ENCODE measurements around the gene IKZF3.
"Not testable (repeated sequence)": the region's sequence is repeated elsewhere in the genome, so short reads cannot be mapped to it uniquely, and the experiment has no call there.

The IKZF3 gene

DNA sequence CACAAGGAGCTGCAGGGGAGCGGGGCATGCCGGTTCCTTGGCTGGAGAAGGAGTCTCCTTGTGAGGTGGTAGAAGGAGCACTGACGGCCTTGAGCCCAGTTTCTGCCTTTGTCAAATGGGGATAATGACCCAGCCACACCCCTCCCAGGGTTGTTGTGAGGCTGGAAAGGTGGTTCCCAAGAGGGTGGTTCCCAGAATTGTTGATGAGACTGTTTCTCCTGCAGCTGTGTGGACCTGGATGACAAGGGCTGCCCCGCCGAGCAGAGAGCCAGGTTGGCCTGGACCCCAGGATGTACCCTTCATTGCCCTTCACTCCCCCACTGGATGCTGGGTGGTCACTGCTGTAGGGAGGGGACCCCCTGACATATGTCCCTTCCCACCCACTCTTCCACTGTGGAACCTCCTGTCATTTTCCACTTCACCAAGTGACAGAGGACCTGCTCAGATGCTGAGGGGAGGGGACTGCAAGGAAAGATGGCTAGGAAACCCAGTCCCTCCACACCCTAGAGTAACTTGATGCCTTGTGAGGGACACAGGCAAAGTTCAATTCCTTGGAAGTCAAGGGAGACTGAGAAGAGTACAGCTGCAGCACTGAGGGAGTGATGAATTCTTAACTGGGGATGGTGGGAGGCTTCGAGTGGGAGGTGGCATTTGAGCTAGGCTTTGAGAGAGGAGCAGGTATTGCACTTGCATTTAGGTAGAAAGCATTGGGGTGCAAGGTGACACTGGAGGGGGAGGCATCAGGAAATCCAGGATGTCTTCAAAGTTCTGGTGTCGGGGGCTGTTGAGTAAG lies 144.4 kb downstream of the IKZF3 start:
- Mint-ChIP-seq H3K27ac (ENCODE audit: low read depth) (no peak overlapping the region), H3K9me3 (no peaks in the 10 kb centered on the region), H3K4me1 (no peaks in the 10 kb centered on the region), H3K4me3 (no peak overlapping the region), H3K36me3 (ENCODE audit: insufficient read depth) (peaks cover 2% of the 10 kb centered on the region), H3K27me3 (no peaks in the 10 kb centered on the region)
- ATAC-seq (replicated peaks; ENCODE audit: extremely low read depth, poor library complexity, severe bottlenecking) = no peak
- DNase-seq (ENCODE audit: low spot score in 2 of 2) = no peak

- ATAC-seq (replicated peaks; ENCODE audit: extremely low read depth, poor library complexity, severe bottlenecking) (no peak), DNase-seq (ENCODE audit: low spot score in 2 of 2) (no peak)
- no peak overlapping the region for H3K4me3 Mint-ChIP-seq
- H3K9me3 Mint-ChIP-seq = no peaks in the 10 kb centered on the region
- H3K36me3 Mint-ChIP-seq (ENCODE audit: insufficient read depth) = no peaks in the 10 kb centered on the region
- H3K27me3 Mint-ChIP-seq = no peaks in the 10 kb centered on the region
- H3K4me1 Mint-ChIP-seq = no peaks in the 10 kb centered on the region
- no peak overlapping the region for H3K27ac Mint-ChIP-seq (ENCODE audit: low read depth)
Observed at GRCh38 chr17:39717660-39718059, 146.5 kb downstream of the IKZF3 start.

GRCh38 chr17:39716879-39717536 lies 147.1 kb downstream of the IKZF3 start:
- ATAC-seq (replicated peaks; ENCODE audit: extremely low read depth, poor library complexity, severe bottlenecking) = no peak

DNA sequence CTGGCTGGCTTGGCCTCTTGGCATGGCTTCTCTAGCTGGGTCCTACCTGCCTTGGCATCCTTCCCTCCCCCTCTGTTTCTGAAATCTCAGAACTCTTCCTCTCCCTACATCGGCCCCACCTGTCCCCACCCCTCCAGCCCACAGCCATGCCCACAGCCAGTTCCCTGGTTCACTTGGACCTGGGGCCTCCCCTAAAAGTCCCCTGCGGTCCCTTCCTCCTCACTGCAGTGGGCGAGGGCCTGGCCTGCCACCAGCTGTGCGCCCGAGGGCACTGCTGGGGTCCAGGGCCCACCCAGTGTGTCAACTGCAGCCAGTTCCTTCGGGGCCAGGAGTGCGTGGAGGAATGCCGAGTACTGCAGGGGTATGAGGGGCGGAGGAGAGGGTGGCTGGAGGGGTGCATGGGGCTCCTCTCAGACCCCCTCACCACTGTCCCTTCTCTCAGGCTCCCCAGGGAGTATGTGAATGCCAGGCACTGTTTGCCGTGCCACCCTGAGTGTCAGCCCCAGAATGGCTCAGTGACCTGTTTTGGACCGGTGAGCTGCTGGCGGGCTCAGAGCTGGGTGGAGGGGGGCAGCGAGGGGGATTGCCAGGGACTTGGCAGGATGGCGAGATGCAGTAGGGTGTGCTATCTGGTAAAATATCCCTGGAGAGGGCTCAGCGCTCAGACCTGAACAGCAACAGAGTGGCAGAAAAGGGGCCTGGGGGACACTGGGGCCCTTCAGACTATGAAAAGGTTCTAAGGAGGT lies 147.9 kb downstream of the IKZF3 start:
- H3K27ac Mint-ChIP-seq (ENCODE audit: low read depth) = no peak overlapping the region
- H3K4me3 Mint-ChIP-seq = no peak overlapping the region

More at GRCh38 chr17:39716879-39717536, 147.1 kb downstream of the IKZF3 start:
- H3K4me3 Mint-ChIP-seq = no peak overlapping the region
- H3K36me3 Mint-ChIP-seq (ENCODE audit: insufficient read depth) = no peaks in the 10 kb centered on the region
- H3K27ac Mint-ChIP-seq (ENCODE audit: low read depth) = no peak overlapping the region
- H3K4me1 Mint-ChIP-seq = no peaks in the 10 kb centered on the region
- H3K27me3 Mint-ChIP-seq = no peaks in the 10 kb centered on the region
- DNase-seq (ENCODE audit: low spot score in 2 of 2) = no peak
- H3K9me3 Mint-ChIP-seq = no peaks in the 10 kb centered on the region

DNA sequence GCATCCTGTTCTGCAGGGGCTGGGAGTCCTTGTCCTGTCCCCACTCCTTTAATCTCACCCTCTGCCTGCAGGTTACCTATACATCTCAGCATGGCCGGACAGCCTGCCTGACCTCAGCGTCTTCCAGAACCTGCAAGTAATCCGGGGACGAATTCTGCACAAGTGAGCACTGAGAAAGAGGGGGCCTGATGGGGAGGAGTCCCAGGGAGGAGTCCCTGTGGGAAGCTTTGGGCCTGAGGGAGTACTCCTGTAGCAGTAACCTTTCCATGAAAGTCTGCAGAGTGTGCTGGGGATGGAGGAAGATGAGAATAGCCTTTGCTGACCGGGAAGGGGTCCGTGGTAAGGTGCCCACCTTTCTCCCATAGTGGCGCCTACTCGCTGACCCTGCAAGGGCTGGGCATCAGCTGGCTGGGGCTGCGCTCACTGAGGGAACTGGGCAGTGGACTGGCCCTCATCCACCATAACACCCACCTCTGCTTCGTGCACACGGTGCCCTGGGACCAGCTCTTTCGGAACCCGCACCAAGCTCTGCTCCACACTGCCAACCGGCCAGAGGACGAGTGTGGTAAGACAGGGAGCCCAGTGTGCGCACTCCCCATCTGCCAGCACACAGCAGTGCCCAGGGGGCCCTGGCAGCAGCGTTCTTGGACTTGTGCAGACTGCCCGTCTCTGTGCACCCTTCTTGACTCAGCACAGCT lies 148.6 kb downstream of the IKZF3 start:
- Mint-ChIP-seq H3K27ac (ENCODE audit: low read depth) (no peak overlapping the region), H3K27me3 (no peaks in the 10 kb centered on the region), H3K9me3 (no peaks in the 10 kb centered on the region), H3K4me3 (no peak overlapping the region), H3K4me1 (no peaks in the 10 kb centered on the region), H3K36me3 (ENCODE audit: insufficient read depth) (no peaks in the 10 kb centered on the region)
- ATAC-seq (replicated peaks; ENCODE audit: extremely low read depth, poor library complexity, severe bottlenecking) (no peak), DNase-seq (ENCODE audit: low spot score in 2 of 2) (no peak)

More for the DNA sequence above, 147.9 kb downstream of the IKZF3 start:
- no peak for DNase-seq (ENCODE audit: low spot score in 2 of 2)
- Mint-ChIP-seq H3K36me3 (ENCODE audit: insufficient read depth) (no peaks in the 10 kb centered on the region), H3K27me3 (no peaks in the 10 kb centered on the region), H3K9me3 (no peaks in the 10 kb centered on the region), H3K4me1 (no peaks in the 10 kb centered on the region)
- ATAC-seq (replicated peaks; ENCODE audit: extremely low read depth, poor library complexity, severe bottlenecking) = no peak

GRCh38 chr17:39714234-39714633 lies 149.9 kb downstream of the IKZF3 start:
- Mint-ChIP-seq H3K9me3 (no peaks in the 10 kb centered on the region), H3K4me1 (peaks cover 5% of the 10 kb centered on the region), H3K27ac (ENCODE audit: low read depth) (no peak overlapping the region), H3K27me3 (no peaks in the 10 kb centered on the region), H3K36me3 (ENCODE audit: insufficient read depth) (no peaks in the 10 kb centered on the region), H3K4me3 (no peak overlapping the region)
- DNase-seq (ENCODE audit: low spot score in 2 of 2) = no peak
- ATAC-seq (replicated peaks; ENCODE audit: extremely low read depth, poor library complexity, severe bottlenecking) = no peak

DNA sequence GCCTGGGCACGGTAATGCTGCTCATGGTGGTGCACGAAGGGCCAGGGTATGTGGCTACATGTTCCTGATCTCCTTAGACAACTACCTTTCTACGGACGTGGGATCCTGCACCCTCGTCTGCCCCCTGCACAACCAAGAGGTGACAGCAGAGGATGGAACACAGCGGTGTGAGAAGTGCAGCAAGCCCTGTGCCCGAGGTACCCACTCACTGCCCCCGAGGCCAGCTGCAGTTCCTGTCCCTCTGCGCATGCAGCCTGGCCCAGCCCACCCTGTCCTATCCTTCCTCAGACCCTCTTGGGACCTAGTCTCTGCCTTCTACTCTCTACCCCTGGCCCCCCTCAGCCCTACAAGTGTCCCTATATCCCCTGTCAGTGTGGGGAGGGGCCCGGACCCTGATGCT lies 152.3 kb downstream of the IKZF3 start:
- Mint-ChIP-seq H3K36me3 (ENCODE audit: insufficient read depth) (no peaks in the 10 kb centered on the region), H3K27me3 (no peaks in the 10 kb centered on the region), H3K9me3 (no peaks in the 10 kb centered on the region), H3K4me1 (peaks cover 12% of the 10 kb centered on the region), H3K27ac (ENCODE audit: low read depth) (no peak overlapping the region), H3K4me3 (no peak overlapping the region)
- no peak for DNase-seq (ENCODE audit: low spot score in 2 of 2)
- ATAC-seq (replicated peaks; ENCODE audit: extremely low read depth, poor library complexity, severe bottlenecking) = no peak

DNA sequence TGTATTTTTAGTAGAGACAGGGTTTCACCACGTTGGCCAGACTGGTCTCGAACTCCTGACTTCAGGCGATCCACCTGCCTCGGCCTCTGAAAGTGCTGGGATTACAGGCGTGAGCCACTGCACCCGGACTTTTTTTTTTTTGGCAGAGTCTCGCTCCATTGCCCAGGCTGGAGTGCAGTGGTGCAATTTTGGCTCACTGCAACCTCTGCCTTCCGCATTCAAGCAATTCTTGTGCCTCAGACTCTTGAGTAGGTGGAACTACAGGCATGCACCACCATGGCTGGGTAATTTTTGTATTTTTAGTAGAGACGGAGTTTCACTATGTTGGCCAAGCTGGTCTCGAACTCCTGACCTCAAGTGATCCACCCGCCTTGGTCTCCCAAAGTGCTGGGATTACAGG lies 153.0 kb downstream of the IKZF3 start:
- not testable (repeated sequence) for ATAC-seq (replicated peaks; ENCODE audit: extremely low read depth, poor library complexity, severe bottlenecking); H3K36me3 Mint-ChIP-seq (ENCODE audit: insufficient read depth); H3K27me3 Mint-ChIP-seq; H3K9me3 Mint-ChIP-seq; H3K27ac Mint-ChIP-seq (ENCODE audit: low read depth); DNase-seq (ENCODE audit: low spot score in 2 of 2); H3K4me3 Mint-ChIP-seq
- H3K4me1 Mint-ChIP-seq = peaks cover 14% of the 10 kb centered on the region

GRCh38 chr17:39709998-39710964 lies 153.8 kb downstream of the IKZF3 start:
- ATAC-seq (replicated peaks; ENCODE audit: extremely low read depth, poor library complexity, severe bottlenecking) (no peak), DNase-seq (ENCODE audit: low spot score in 2 of 2) (no peak)
- peaks cover 14% of the 10 kb centered on the region for H3K4me1 Mint-ChIP-seq
- no peaks in the 10 kb centered on the region for H3K9me3 Mint-ChIP-seq
- H3K27me3 Mint-ChIP-seq = no peaks in the 10 kb centered on the region
- no peak overlapping the region for H3K4me3 Mint-ChIP-seq
- H3K36me3 Mint-ChIP-seq (ENCODE audit: insufficient read depth) = no peaks in the 10 kb centered on the region
- peak overlapping the region; percentile 68 for H3K27ac Mint-ChIP-seq (ENCODE audit: low read depth)

- Mint-ChIP-seq H3K4me3 (no peak overlapping the region), H3K4me1 (peaks cover 14% of the 10 kb centered on the region), H3K27ac (ENCODE audit: low read depth) (peak overlapping the region; percentile 68), H3K9me3 (no peaks in the 10 kb centered on the region), H3K27me3 (no peaks in the 10 kb centered on the region), H3K36me3 (ENCODE audit: insufficient read depth) (no peaks in the 10 kb centered on the region)
- no peak for ATAC-seq (replicated peaks; ENCODE audit: extremely low read depth, poor library complexity, severe bottlenecking)
- DNase-seq (ENCODE audit: low spot score in 2 of 2) = no peak
Observed at GRCh38 chr17:39709319-39709997, 154.7 kb downstream of the IKZF3 start.

Data from central memory CD8-positive, alpha-beta T cell (primary cell).